Kasumi-1 (cell line): ENCODE measurements around the gene NCAPG.

Experiments
- DNase-seq, 2 experiments: peaks; one replicate each; lab custom pipeline; 2025; lab: John Stamatoyannopoulos, UW

NCAPG gene

DNA sequence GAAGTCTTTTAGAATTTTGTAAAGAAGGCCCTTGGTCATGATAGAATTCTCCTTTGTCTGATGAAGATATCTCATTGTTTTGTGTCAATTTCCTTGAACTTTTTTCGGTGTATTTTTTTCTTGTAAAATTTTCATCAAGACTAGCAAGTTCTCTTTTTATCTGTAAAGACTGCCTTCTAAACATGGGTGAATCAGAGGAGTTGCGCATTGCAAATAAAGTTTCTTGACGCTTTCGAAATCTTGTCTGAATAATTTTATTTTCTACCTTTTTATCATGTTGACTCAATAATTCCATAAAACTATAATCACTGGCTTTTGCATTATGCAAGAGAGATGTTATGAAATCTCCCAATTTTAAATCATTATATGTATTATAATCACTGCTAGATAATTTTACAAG, 66.2 kb downstream of the NCAPG start:
- no peak for DNase-seq

DNA sequence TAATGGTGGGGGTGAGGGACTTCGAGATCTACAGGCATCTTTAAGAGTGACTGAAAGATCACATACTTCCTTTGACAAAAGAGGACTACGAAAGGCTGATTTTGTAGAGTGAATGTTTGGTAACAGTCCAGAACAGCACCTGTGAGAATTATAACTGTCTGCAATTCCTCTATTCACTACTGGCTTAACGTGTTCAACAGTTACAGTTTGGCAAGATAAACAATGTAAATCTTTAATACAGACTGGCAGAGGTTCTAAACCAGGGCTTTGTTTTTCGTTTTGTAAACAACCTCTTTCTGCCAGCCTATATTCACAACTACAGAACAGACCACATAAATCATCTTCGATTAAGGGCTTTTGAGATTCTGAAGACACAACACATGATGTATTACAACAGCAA, 66.9 kb downstream of the NCAPG start:
- DNase-seq, result no peak

- no peak for DNase-seq
Measured at GRCh38 chr4:17884063-17884462, 73.3 kb downstream of the NCAPG start.

DNA sequence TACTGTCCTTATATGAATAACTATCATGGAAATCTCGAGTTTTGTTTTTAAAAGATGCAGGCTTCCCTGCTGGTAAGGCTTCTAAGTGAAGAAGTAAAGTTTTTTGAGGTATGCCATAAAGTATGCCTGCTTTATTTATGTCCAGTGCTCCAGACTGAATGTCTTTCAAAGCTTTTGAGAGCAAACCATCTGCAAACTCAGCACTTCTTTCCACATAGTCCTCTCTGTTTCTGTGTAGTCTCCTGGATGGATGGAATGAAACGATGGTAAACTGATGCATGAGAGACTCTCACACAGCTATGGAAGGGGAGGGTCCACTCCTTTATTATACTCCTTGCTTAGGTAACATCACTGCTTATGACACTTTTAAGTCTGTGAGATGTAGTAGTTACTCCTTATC, 73.7 kb downstream of the NCAPG start:
- DNase-seq, result no peak

- DNase-seq, result no peak
Measured at GRCh38 chr4:17889692-17890091, 78.9 kb downstream of the NCAPG start.

- no peak for DNase-seq
Measured at GRCh38 chr4:17894421-17894820, 83.6 kb downstream of the NCAPG start.
